Peyer's patch (tissue), 4 donors: ENCODE measurements around the gene F8. TPM values are rescaled to one million over a fixed set of nuclear protein-coding genes. Genes with fewer than 3 reads are reported as not detected.

Experiments
- DNase-seq, 3 donors: peaks; one replicate each; pipeline ENCODE4 v3.0.0-alpha.2; 2017 to 2019
- H3K27ac ChIP-seq, 4 donors: fragments of 200-600 bp; sonication (generic); one replicate each; pipeline ENCODE4 v1.5.1; 2016 to 2019
- H3K27me3 ChIP-seq, 2 donors: fragments of 200-600 bp; sonication (generic); one replicate each; pipeline ENCODE4 v1.5.1; 2019
- H3K36me3 ChIP-seq, 3 donors: fragments of 200-600 bp; sonication (generic); one replicate each; pipeline ENCODE4 v1.5.1; 2016 to 2019
- H3K4me1 ChIP-seq, 4 donors: fragments of 200-600 bp; sonication (generic); one replicate each; pipeline ENCODE4 v1.5.1; 2016 to 2019
- H3K4me3 ChIP-seq, 4 donors: fragments of 200-600 bp; sonication (generic); 1 replicate in 3 of 4; 2 replicates in 1 of 4; pipeline ENCODE4 v1.5.1; 2016 to 2019; ENCODE audit warnings: mild to moderate bottlenecking in 1 of 4
- H3K9me3 ChIP-seq, 4 donors: fragments of 200-600 bp; sonication (generic); one replicate each; pipeline ENCODE4 v1.5.1; 2016 to 2019; ENCODE audit warnings: mild to moderate bottlenecking in 1 of 4
- POLR2A ChIP-seq, 2 donors: fragments of 450-650 bp; IDR thresholded peaks; one replicate each; pipeline ENCODE4 v1.5.1; 2017; ENCODE audit warnings: antibody characterized with exemption in 2 of 2, mild to moderate bottlenecking in 2 of 2, moderate library complexity in 2 of 2
- total RNA-seq, 4 donors: library from RNA; depleted of rRNA; stranded (reverse); fragments of >200 nt; gene quantifications; one replicate each; pipeline ENCODE4 v1.1.0, GENCODE V29; 2016
- TF ChIP-seq, protein P1 (sequence below), 6 experiments: fragments of 450-650 bp in 4 of 6; fragments of 200-600 bp in 2 of 6; sonication (generic) in 1 of 6; IDR thresholded peaks; one replicate each; pipeline ENCODE4 v1.5.1; 2017 to 2019; ENCODE audit warnings: antibody characterized with exemption in 6 of 6, mild to moderate bottlenecking in 3 of 6, moderate library complexity in 1 of 6

Gene F8
- total RNA-seq, 4 donors from 2014 or later: 1.5 to 19.8 (median 4.6) TPM

DNA sequence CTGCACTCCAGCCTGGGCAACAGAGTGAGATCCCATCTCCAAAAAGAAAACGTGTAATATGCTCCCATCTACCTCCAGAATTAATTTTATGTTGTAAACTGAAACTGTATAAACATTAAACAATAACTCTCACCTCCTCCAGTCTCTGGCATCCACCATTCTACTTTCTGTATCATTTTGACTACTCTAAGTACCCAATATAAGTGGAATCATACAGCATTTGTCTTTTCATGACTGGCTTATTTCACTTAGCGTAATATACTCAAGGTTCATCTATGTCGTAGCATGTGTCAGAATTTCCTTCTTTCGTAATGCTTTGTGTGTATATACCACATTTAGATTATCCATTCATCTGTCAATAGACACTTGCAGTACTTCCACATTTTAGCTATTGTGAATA is 20.6 kb downstream of the F8 start:
- TF ChIP-seq, protein P1, sequence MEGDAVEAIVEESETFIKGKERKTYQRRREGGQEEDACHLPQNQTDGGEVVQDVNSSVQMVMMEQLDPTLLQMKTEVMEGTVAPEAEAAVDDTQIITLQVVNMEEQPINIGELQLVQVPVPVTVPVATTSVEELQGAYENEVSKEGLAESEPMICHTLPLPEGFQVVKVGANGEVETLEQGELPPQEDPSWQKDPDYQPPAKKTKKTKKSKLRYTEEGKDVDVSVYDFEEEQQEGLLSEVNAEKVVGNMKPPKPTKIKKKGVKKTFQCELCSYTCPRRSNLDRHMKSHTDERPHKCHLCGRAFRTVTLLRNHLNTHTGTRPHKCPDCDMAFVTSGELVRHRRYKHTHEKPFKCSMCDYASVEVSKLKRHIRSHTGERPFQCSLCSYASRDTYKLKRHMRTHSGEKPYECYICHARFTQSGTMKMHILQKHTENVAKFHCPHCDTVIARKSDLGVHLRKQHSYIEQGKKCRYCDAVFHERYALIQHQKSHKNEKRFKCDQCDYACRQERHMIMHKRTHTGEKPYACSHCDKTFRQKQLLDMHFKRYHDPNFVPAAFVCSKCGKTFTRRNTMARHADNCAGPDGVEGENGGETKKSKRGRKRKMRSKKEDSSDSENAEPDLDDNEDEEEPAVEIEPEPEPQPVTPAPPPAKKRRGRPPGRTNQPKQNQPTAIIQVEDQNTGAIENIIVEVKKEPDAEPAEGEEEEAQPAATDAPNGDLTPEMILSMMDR (IDR thresholded peaks at IDR 0.05): no peak
- TF ChIP-seq POLR2A (IDR thresholded peaks at IDR 0.05): no peak
- H3K9me3 ChIP-seq: no peaks in the 10 kb centered on the region

DNA sequence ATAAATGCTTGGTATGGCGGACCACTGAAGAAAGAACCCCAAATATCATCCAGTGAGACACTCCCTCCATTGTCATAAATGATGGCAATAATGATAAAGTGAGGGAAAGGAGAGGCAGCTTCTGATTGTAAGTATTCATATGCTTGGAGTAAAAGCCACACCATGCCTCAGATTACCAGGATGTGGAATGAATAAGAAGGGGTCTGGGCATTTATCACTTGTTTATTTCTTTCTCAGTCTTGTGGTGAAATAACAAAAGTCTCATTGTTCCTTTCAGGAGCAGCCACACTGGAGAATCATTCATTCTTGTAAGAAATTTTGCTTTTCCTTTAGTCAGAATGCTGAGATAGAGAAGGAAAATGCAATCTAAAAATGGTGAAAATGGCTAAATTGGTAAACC is 21.7 kb downstream of the F8 start:
- no peak overlapping the region for H3K27ac ChIP-seq
- DNase-seq: no peak
- TF ChIP-seq, protein P1 (IDR thresholded peaks at IDR 0.05): no peak
- TF ChIP-seq POLR2A (IDR thresholded peaks at IDR 0.05): no peak

More for the DNA sequence above, 20.6 kb downstream of the F8 start:
- Histone ChIP-seq H3K4me1 (no peaks in the 10 kb centered on the region), H3K27ac (no peak overlapping the region), H3K36me3 (no peaks in the 10 kb centered on the region), H3K4me3 (no peak overlapping the region), H3K27me3 (no peaks in the 10 kb centered on the region)
- no peak for DNase-seq

DNA sequence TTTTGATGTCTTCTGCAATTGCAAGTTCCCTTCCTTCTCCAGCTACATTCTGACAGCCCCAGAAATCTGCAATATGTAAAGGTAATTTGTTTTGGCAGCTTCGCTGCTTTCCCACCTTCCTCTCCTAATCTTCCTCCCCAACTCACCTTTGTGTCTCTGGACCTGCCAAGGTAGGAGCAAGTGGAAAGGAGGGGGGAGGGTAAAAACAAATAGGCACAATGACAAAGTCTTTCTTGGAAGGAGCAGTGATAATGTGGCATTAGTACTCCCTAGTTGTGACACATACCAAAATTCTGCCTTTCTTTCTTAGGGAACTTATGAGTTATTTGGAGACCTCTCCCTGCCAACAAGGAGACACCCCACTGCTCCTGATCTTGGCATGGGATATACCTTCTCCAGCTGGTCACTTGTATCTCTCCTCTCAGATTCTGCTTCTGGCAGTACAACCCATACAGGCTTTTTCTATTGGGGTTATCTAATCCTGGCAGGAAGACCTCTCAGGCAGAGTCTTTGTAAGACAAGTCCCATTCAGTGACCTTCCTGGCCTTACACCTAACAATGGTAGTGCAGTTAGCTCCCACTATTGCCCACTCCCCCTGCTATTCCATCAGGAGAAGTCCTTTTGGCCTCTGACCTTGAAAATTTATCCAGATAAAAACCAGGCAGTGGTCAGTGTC is 24.2 kb downstream of the F8 start:
- Histone ChIP-seq H3K4me1 (no peaks in the 10 kb centered on the region), H3K36me3 (no peaks in the 10 kb centered on the region), H3K27ac (no peak overlapping the region), H3K9me3 (no peaks in the 10 kb centered on the region), H3K4me3 (no peak overlapping the region), H3K27me3 (no peaks in the 10 kb centered on the region)
- no peak for TF ChIP-seq POLR2A (IDR thresholded peaks at IDR 0.05)
- TF ChIP-seq, protein P1 (IDR thresholded peaks at IDR 0.05): no peak
- DNase-seq: no peak

More for the DNA sequence above, 21.7 kb downstream of the F8 start:
- Histone ChIP-seq H3K27me3 (no peaks in the 10 kb centered on the region), H3K4me1 (no peaks in the 10 kb centered on the region), H3K4me3 (no peak overlapping the region), H3K36me3 (no peaks in the 10 kb centered on the region), H3K9me3 (no peaks in the 10 kb centered on the region)

DNA sequence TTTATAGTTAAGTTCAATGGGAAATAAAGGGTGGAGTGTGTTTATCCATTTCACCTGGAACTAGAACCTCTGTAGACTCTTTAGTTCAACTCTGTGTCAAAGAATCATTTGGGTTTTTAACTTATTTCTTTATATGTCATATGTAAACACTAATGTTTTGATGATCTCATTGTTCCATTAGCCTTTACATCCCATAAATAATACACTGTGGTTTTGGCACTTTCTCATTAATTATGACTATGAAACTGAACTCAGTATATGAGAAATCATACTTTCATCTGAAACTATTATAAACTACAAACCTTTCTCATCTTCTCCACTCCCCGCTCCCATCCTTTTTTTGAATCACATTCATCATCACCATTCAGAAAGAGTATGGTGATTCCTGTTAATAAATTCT is 31.0 kb downstream of the F8 start:
- no peaks in the 10 kb centered on the region for H3K4me1 ChIP-seq
- no peak for DNase-seq
- no peak overlapping the region for H3K4me3 ChIP-seq
- no peaks in the 10 kb centered on the region for H3K36me3 ChIP-seq
- TF ChIP-seq POLR2A (IDR thresholded peaks at IDR 0.05): no peak
- TF ChIP-seq, protein P1 (IDR thresholded peaks at IDR 0.05): no peak
- H3K27me3 ChIP-seq: no peaks in the 10 kb centered on the region
- H3K27ac ChIP-seq: no peak overlapping the region
- H3K9me3 ChIP-seq: no peaks in the 10 kb centered on the region

DNA sequence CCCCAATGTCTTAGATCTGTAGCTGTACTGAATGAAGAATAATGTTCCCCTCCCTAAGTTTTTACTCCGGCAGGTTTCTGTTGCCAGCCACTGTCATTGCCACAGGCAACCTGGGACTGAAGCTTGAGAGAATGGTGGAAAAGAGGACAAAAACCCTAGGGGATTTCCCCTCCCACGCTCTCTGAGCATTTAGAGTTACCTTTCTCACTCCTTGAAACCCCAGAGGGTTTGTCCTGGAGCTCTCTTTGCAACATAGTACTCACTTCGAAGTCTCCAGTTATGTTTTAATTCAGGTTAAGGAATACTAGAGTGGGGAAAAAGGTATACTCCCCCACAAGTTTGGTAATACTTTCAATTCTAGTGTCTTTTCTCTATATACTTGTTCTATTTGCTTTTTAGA is 31.5 kb downstream of the F8 start:
- H3K36me3 ChIP-seq: no peaks in the 10 kb centered on the region
- TF ChIP-seq, protein P1 (IDR thresholded peaks at IDR 0.05): no peak
- TF ChIP-seq POLR2A (IDR thresholded peaks at IDR 0.05): no peak
- no peak overlapping the region for H3K27ac ChIP-seq

More for the DNA sequence above, 31.5 kb downstream of the F8 start:
- H3K4me1 ChIP-seq: no peaks in the 10 kb centered on the region
- no peaks in the 10 kb centered on the region for H3K9me3 ChIP-seq
- H3K4me3 ChIP-seq: no peak overlapping the region
- no peak for DNase-seq
- no peaks in the 10 kb centered on the region for H3K27me3 ChIP-seq
